Activated CD4-positive, CD25-positive, alpha-beta regulatory T cell treated with anti-CD3 and anti-CD28 coated beads, Interleukin-2, amount 50 U/mL, for 24 hours (primary cell): ENCODE data around the gene NOP16.

ENCODE experiments used
- ATAC-seq, 2 donors: fragments of 150-1000 bp; cut with Tn5 transposase; one replicate each; pipeline ENCODE4 v1.10.0; 2021; ENCODE audit warnings: mild to moderate bottlenecking in 1 of 2, moderate library complexity in 1 of 2

The NOP16 gene

DNA sequence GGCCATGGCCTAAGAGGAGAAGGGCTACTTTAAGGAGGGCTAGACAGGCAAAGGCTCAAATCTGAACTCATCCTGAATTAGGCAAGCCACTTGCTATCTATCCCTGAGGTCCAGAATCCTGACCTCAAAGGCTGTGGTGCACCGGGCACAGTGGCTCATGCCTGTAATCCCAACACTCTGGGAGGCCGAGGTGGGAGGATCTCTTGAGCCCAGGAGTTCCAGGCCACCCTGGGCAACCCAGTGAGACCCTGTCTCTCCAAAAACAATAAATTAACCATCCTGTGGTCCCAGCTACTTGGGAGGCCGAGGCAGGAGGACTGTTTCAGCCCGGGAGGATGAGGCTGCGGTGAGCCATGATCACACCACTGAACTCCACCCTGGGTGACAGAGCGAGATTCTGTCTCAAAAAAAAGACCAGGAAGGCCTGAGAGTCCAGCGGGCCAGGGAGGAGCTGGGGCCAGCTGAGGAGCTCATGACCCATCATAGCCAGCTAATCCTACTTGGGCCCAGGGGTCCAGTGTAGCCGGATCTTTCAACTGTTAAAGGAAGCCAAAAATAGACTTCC lies 4.0 kb downstream of the NOP16 start:
- ATAC-seq, result no peak

GRCh38 chr5:176383961-176384360 lies 4.4 kb downstream of the NOP16 start:
- ATAC-seq, result no peak

- ATAC-seq, result no peak
Observed at GRCh38 chr5:176383248-176383905, 5.0 kb downstream of the NOP16 start.

DNA sequence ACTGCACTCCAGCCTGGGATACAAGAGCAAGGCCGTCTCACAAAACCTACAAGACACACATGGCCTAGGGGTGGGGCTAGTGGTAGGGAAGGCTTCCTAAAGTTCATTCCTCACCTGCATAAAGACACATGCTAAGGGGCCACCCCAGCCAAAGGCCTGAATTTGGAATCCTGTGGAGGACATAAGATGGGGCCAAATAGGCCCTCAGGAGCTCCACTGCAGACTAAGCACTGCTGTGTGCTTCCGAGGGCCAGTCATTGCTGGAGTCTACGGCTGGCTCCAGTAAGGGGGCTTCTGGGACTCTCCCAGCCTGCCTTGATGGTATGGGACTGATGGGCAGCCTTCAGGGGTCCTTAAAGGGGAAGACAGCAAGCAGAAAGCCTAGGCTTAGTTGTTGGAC lies 5.7 kb downstream of the NOP16 start:
- no peak for ATAC-seq

- ATAC-seq, result no peak
Observed at GRCh38 chr5:176381979-176382378, 6.4 kb downstream of the NOP16 start.

DNA sequence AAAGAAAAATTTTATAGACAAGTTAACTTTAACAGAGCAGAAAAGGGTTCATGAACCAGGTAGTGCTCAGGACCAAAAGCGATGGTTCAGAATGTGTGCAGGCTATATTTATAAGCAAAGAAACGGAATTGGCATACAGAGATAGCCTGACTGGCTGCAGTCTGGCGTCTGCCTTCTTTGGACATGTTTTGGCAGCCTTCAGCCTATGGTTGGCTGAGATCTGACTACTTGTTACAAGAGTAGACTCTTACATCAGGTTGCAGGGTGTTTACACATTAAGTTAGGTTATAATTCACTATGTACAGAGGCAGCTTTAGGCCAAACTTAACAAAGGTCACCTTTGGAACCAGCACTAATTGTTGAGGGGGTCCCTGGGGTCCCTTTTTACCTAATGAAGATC lies 7.0 kb downstream of the NOP16 start:
- no peak for ATAC-seq

- no peak for ATAC-seq
Observed at GRCh38 chr5:176379881-176380280, 8.5 kb downstream of the NOP16 start.

GRCh38 chr5:176373100-176373818 lies 15.1 kb downstream of the NOP16 start:
- ATAC-seq, result no peak

DNA sequence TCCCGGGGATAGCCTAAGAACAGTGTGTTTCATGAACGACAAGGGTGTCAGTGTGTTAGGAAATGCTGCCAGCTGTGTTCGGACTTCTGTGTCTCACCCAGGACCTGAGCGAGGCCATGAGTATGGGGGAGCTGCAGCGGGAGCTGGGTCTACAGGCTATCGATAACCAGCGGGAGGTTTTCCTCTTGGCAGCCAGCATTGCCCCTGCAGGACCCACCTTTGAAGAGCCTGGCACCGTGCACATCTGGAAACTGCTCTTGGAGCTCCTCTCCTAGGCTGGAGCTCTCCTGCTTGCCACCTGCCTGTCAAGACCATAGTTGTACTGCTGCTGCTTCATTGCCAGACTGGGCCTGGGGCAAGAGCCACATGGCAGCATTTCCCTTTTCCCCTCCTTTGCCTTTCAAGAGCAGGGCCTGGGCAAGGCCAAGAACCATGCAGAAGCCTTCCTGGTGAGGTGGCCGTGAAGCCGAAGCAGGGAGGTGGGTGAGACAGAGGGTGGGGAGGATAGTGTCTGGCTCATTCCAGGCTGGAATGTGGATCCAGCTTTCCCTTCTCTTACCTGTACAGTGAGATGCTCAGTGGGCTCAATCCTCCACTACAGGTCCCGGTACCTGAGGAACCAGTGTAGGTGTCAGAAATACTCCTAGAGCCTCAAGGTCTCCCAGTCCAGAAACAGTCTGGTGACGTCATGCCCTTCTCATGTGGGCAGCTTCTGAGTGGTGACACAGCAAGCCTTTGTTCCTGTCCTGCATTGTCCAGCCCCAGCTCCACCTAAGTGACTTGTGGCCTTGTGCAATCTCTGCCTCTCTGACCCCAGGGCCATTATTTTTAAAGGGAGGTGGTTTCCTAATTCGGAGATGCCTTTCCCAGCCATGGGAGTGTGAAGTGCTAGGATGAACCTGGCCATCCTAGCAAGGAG lies 16.5 kb downstream of the NOP16 start:
- no peak for ATAC-seq

DNA sequence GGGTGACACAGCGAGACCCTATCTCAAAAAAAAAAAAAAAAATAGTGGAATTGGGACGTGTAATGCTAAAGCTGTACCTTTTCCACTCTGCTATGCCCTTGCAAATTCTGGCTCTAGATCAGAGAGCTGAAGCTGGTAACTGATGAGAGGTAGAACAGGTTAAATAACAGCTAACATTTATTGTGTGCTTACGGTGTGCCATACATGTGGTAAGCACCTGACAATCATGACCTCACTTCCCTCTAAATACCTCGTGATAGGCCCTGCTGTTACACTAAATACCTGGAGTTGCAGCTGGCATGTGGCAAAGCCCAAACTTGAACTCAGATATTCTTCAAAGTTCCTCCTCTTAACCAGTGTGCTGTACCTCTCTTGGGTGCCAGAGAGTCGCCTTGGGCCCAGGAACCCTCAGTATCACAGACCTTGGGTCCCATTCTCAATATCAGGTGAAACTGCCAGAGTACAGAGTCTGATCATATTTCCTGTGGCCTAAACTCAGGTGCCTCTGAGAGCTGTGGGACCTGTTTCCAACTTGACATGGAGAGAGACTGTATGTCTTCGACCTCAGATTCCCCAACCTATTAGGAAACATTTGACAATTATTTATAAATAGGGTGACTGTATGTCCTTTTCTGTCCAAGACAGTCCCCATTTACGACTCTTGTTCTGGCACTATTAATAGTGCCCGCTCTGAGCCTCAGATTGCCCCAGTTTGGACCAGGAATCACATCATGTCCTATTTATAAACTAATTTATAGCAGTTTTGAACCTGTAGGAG lies 18.3 kb downstream of the NOP16 start:
- ATAC-seq, result no peak

DNA sequence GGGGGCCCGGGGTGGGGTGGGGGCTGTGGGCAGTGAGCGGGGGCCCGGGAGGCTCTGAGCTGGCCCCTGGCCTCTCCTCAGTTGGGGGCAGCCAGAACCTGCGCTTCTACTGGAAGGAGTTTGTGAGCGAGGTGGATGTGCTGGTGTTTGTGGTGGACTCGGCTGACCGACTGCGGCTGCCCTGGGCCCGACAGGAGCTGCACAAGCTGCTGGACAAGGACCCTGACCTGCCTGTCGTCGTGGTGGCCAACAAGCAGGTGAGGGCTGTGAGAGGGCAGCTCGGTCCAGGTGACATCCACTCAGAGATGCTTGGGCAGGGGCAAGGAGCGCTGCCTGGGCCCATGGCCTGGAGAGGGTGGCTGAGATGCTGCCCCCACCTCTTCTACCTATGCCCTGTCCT lies 19.7 kb downstream of the NOP16 start:
- no peak for ATAC-seq

GRCh38 chr5:176366232-176366894 lies 22.0 kb downstream of the NOP16 start:
- ATAC-seq, result no peak

DNA sequence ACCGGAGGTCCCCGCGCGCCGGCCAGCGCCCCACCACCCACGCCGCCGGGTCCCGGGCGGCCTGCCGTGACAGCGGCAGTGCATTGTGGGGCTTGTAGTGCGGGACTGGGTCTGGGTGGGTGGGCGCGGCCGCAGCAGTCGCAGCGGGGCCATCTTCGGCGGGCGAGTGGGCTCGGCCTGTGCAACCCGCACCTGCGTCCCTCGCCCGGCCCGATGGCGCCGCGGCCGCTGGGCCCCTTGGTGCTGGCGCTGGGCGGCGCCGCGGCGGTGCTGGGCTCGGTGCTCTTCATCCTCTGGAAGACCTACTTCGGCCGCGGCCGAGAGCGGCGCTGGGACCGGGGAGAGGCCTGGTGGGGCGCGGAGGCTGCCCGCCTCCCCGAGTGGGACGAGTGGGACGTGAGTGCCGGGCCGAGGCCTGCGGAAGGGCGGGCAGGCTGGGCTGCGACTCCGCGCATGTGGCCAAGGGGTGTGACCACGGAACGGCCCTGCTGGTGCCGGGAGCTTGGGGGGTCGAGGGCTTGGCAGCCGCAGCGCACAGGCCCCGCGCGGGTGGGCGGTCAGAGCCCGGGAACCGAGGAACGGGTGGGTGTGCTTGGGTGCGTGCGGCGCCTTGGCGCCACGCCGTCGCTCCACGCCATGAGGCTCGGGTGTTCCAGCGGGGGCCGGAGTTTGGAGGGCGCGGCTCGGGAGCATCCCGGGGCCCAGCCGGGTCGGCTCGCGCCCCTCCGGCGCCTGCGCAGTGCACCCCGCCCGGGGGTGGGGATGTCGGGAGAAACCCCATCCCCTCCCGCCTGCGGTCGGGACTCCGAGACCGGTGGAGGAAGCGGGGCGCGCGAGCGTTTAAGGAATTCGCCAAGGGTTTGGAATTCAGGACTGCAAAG lies 22.8 kb downstream of the NOP16 start, which contains the start of gene ARL10:
TSS of gene ARL10 (plus strand) at position 137 of the 881 bp plus-strand sequence. CDS start at position 214, 77 bp downstream.
- peak; percentile 47 to 53 for ATAC-seq

DNA sequence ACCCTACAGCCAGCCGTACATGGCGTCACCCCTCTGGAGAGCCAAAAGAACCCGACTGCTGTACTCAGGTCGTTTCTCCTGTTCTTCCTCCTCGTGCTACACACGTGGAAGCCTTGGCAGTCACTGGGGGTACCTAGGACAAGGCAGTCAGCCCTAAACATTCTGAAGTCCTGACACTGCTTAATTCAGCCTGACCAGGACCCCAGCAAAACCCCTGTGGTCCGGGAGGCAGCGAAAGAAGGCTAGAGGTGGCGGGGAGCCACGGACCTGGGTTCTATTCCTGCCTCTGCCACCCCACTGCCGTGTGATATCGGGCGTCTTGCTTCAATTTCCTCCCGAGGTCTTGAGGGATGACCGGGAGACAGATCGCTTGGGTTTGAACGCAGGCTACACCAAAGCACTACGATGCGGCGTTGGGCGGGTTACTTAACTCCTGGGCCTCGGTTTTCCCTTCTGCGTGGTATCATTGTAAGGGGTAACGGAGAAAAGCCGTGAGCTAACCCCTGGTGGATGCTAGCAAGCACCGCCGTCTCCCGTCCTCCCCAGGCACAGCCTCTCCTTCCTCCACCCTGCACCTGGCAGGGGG lies 23.5 kb downstream of the NOP16 start:
- ATAC-seq, result no peak

GRCh38 chr5:176362233-176362490 lies 26.2 kb downstream of the NOP16 start:
- ATAC-seq, result no peak

DNA sequence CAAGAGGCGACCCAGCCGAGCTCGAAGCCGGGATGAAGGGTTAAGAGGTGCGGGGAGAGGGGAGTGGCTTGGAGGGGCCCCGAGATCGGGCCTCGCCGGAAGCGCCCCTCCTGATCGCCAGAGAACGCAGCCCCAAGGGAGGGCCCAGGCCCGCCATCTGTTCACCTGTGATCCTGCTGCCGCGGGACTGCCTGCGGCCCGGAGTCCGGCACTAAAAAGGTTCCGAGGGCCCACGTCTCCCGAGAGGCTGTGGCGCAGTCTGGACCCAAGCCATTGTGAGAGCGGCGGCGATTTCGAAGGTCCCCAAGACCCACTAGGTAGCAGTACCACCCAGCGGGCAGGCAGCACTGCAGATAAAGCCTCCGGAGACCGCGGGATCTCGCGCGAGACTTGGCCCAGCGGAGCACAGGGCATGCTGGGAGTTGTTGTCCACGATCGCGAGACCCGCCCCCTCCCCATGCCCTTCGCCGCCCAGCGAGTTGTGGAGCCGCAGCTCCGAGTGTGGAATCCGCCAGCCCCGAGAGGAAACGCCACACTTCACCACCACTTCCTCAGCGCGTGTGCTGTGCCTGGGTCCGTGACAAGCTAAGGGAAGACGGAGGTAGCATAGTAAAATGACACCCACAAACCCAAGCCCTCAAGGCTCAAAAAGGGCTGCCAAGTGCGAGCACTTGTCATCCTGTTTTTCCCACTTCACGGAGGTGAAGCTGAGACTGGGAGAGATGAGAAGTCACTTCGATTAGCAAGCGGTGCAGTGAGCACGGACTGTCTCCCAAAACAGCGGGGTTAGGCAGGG lies 26.8 kb downstream of the NOP16 start, which contains the start of gene KIAA1191:
TSS of gene KIAA1191 (minus strand) at position 328 of the 796 bp plus-strand sequence. CDS start 2,256 bp downstream, outside the sequence.
- ATAC-seq, result peak; percentile 91 to 94

- no peak for ATAC-seq
Observed at GRCh38 chr5:176360894-176361436, 27.4 kb downstream of the NOP16 start.

DNA sequence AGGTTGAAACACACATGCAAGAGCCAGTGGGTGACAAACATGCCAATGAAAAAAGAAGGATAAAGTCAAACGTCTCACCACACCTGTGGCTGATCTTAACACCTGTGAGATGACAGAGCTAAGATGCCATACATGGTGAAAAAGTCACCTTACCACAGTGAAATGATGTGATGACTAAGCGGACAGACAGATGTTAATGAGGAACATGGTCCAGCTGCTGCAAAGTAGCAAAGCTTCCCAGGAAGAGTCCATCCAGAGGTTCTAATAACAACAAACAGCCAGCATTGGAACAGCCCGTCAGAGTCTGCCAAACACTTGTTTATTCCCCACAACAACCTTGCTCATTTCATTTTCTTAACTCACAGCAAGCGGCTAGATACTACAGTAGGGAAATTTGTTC lies 28.7 kb downstream of the NOP16 start:
- peak in 1 of 2 donors; percentile 24 for ATAC-seq

DNA sequence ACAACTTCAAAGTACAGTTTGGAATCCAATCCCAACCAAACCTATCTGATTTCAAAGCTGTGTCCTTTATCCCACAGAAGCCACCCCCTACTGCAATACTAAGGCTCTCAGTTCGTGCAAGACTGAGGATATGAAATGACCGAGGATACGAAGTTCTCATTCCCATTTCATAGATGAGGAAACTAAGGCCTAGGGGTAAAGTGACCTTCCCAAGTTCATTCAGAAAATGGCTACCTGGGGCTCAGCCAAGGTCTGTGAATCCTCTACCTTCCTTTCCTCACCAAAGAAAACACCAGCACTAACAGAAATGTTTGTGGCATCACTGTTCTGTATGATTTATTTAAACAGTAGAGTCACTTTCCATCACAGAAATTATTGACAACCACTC lies 32.2 kb downstream of the NOP16 start:
- ATAC-seq, result no peak
